GM23338 (cell line): ENCODE measurements around the gene CHCHD6. TPM values are rescaled to one million over a fixed set of nuclear protein-coding genes. Genes with fewer than 3 reads are reported as not detected.

Source experiments
- ATAC-seq: fragments of 200-7000 bp; cut with Tn5 transposase; 3 replicates; pipeline ENCODE4 v1.9.1; 2020
- DNase-seq: peaks from one replicate; pipeline ENCODE4 v3.0.0-alpha.2; 2015; ENCODE audit warnings: low spot score
- H2AFZ ChIP-seq: fragments of 200-600 bp; sonication (generic); 2 replicates; pipeline ENCODE4 v1.8.0; 2016; ENCODE audit warnings: antibody characterized with exemption, mild to moderate bottlenecking, moderate library complexity
- H3F3A ChIP-seq: fragments of 200-600 bp; sonication (generic); replicated peaks from 2 replicates; pipeline ENCODE4 v1.8.0; 2017; ENCODE audit warnings: antibody characterized with exemption, mixed run types, low read depth
- H3K27ac ChIP-seq: fragments of 200-600 bp; sonication (generic); 2 replicates; pipeline ENCODE4 v1.6.1; 2016; ENCODE audit warnings: low read depth
- H3K27me3 ChIP-seq: fragments of 200-600 bp; sonication (generic); 2 replicates; pipeline ENCODE4 v1.8.0; 2016; ENCODE audit warnings: mild to moderate bottlenecking, mixed run types, moderate library complexity; ENCODE audit not compliant: insufficient read depth
- H3K36me3 ChIP-seq: fragments of 200-600 bp; sonication (generic); 2 replicates; pipeline ENCODE4 v1.8.0; 2016; ENCODE audit warnings: mild to moderate bottlenecking; ENCODE audit not compliant: insufficient read depth
- H3K4me1 ChIP-seq: fragments of 200-600 bp; sonication (generic); 2 replicates; pipeline ENCODE4 v1.8.0; 2016; ENCODE audit warnings: mild to moderate bottlenecking, moderate library complexity; ENCODE audit not compliant: insufficient read depth
- H3K4me2 ChIP-seq: fragments of 200-600 bp; sonication (generic); 2 replicates; pipeline ENCODE4 v1.7.1; 2017; ENCODE audit warnings: mixed run types
- H3K4me3 ChIP-seq: fragments of 200-600 bp; sonication (generic); 2 replicates; pipeline ENCODE4 v1.6.1; 2016; ENCODE audit warnings: mixed run types
- H3K79me2 ChIP-seq: fragments of 200-600 bp; sonication (generic); replicated peaks from 2 replicates; pipeline ENCODE4 v1.8.0; 2017; ENCODE audit warnings: mild to moderate bottlenecking; ENCODE audit not compliant: insufficient read depth
- H3K9me2 ChIP-seq: fragments of 200-600 bp; sonication (generic); 2 replicates; pipeline ENCODE4 v1.8.0; 2017; ENCODE audit not compliant: insufficient read depth
- H4K20me1 ChIP-seq: fragments of 200-600 bp; sonication (generic); replicated peaks from 2 replicates; pipeline ENCODE4 v1.8.0; 2017; ENCODE audit warnings: mild to moderate bottlenecking; ENCODE audit not compliant: insufficient read depth
- H3K27ac Mint-ChIP-seq: 2 replicates; pipeline ENCODE4 v1.8.0; 2020; ENCODE audit warnings: inconsistent platforms, mild to moderate bottlenecking, moderate library complexity, mixed read lengths
- H3K27me3 Mint-ChIP-seq: 3 replicates; pipeline ENCODE4 v1.8.0; 2022; ENCODE audit warnings: low read depth, mild to moderate bottlenecking, moderate library complexity, mixed read lengths, inconsistent platforms; ENCODE audit not compliant: insufficient read depth, poor library complexity
- H3K36me3 Mint-ChIP-seq: 3 replicates; pipeline ENCODE4 v1.8.0; 2021; ENCODE audit warnings: low read depth, mild to moderate bottlenecking, inconsistent platforms, moderate library complexity, mixed read lengths
- H3K4me1 Mint-ChIP-seq: 3 replicates; pipeline ENCODE4 v1.8.0; 2020; ENCODE audit warnings: mild to moderate bottlenecking, inconsistent platforms, mixed read lengths
- H3K4me3 Mint-ChIP-seq: 3 replicates; pipeline ENCODE4 v1.8.0; 2021; ENCODE audit warnings: moderate library complexity, mild to moderate bottlenecking, inconsistent platforms, mixed read lengths
- H3K9me3 Mint-ChIP-seq: 3 replicates; pipeline ENCODE4 v1.8.0; 2020; ENCODE audit warnings: moderate library complexity, mild to moderate bottlenecking, inconsistent platforms, mixed read lengths
- CREB1 ChIP-seq: fragments of 250-450 bp; sonication (Bioruptor Pico); IDR thresholded peaks from 2 replicates; pipeline ENCODE4 v1.5.0; 2020; ENCODE audit warnings: low read depth, mild to moderate bottlenecking, moderate library complexity
- EZH2 ChIP-seq: fragments of 200-600 bp; sonication (generic); IDR thresholded peaks from one replicate; pipeline ENCODE4 v1.8.0; 2017; ENCODE audit warnings: antibody characterized with exemption, mild to moderate bottlenecking, low read depth; ENCODE audit not compliant: unreplicated experiment
- EZH2phosphoT487 ChIP-seq: fragments of 200-600 bp; sonication (generic); IDR thresholded peaks from one replicate; pipeline ENCODE4 v1.8.1; 2018; ENCODE audit warnings: antibody characterized with exemption; ENCODE audit not compliant: unreplicated experiment
- JUNB ChIP-seq: IDR thresholded peaks from one replicate; pipeline ENCODE4 v1.6.1; 2016; ENCODE audit warnings: antibody characterized with exemption; ENCODE audit not compliant: unreplicated experiment
- NANOG ChIP-seq: IDR thresholded peaks from 2 replicates; pipeline ENCODE4 v1.6.1; 2016; ENCODE audit warnings: antibody characterized with exemption, borderline replicate concordance
- POLR2AphosphoS5 ChIP-seq: IDR thresholded peaks from 2 replicates; pipeline ENCODE4 v1.6.1; 2016; ENCODE audit warnings: antibody characterized with exemption, low read depth
- STAT1 ChIP-seq: IDR thresholded peaks from one replicate; pipeline ENCODE4 v1.6.1; 2016; ENCODE audit warnings: antibody characterized with exemption; ENCODE audit not compliant: unreplicated experiment
- ZNF114 ChIP-seq: fragments of 250-450 bp; sonication (Bioruptor Pico); IDR thresholded peaks from 2 replicates; pipeline ENCODE4 v1.5.0; 2020; ENCODE audit warnings: mild to moderate bottlenecking, moderate library complexity
- ZNF331 ChIP-seq: fragments of 250-450 bp; sonication (Bioruptor Pico); IDR thresholded peaks from 2 replicates; pipeline ENCODE4 v1.5.0; 2020; ENCODE audit warnings: low read depth, mild to moderate bottlenecking, moderate library complexity
- polyA plus RNA-seq: library from polyadenylated mRNA; unstranded; fragments of >200 nt; fragmentation: Nextera tagmentation; extraction: Ambion mirVana; gene quantifications from 2 replicates; pipeline ENCODE4 v1.2.1, GENCODE V29; 2016
- total RNA-seq: library from RNA; depleted of rRNA; stranded (reverse); fragments of >200 nt; shearing (Covaris generic); gene quantifications from 2 replicates; pipeline ENCODE4 v1.2.3, GENCODE V29; 2014
- TF ChIP-seq, protein P1 (sequence below): IDR thresholded peaks from one replicate; pipeline ENCODE4 v1.6.1; 2018; ENCODE audit warnings: antibody characterized with exemption; ENCODE audit not compliant: unreplicated experiment
- TF ChIP-seq, protein P2 (sequence below), 2 experiments: fragments of 200-600 bp in 1 of 2; sonication (generic) in 1 of 2; conservative IDR thresholded peaks; 2 replicates each; pipeline versions ENCODE4 v1.5.1 to v1.6.1; 2016 to 2017; ENCODE audit warnings: antibody characterized with exemption in 2 of 2, low read depth in 2 of 2, mild to moderate bottlenecking in 2 of 2, moderate library complexity in 1 of 2
- TF ChIP-seq, protein P3 (sequence below): IDR thresholded peaks from 2 replicates; pipeline ENCODE4 v1.6.1; 2016; ENCODE audit warnings: antibody characterized with exemption

CHCHD6 gene
- total and polyA plus RNA-seq, 2 experiments from 2014 or later, result 28.8 to 43.0 TPM

DNA sequence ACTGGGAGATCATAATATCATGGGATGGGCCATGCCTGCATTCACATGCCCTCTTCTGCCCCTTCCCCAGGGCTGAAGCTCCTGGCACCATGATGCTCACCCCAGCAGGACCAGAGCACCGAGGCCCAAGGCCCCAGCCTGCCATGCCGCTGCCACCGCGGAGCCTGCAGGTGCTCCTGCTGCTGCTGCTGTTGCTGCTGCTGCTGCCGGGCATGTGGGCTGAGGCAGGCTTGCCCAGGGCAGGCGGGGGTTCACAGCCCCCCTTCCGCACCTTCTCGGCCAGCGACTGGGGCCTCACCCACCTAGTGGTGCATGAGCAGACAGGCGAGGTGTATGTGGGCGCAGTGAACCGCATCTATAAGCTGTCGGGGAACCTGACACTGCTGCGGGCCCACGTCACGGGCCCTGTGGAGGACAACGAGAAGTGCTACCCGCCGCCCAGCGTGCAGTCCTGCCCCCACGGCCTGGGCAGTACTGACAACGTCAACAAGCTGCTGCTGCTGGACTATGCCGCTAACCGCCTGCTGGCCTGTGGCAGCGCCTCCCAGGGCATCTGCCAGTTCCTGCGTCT, 284.5 kb downstream of the CHCHD6 start (continued):
- no peak for TF ChIP-seq JUNB
- no peak for TF ChIP-seq NANOG
- TF ChIP-seq, protein P1, sequence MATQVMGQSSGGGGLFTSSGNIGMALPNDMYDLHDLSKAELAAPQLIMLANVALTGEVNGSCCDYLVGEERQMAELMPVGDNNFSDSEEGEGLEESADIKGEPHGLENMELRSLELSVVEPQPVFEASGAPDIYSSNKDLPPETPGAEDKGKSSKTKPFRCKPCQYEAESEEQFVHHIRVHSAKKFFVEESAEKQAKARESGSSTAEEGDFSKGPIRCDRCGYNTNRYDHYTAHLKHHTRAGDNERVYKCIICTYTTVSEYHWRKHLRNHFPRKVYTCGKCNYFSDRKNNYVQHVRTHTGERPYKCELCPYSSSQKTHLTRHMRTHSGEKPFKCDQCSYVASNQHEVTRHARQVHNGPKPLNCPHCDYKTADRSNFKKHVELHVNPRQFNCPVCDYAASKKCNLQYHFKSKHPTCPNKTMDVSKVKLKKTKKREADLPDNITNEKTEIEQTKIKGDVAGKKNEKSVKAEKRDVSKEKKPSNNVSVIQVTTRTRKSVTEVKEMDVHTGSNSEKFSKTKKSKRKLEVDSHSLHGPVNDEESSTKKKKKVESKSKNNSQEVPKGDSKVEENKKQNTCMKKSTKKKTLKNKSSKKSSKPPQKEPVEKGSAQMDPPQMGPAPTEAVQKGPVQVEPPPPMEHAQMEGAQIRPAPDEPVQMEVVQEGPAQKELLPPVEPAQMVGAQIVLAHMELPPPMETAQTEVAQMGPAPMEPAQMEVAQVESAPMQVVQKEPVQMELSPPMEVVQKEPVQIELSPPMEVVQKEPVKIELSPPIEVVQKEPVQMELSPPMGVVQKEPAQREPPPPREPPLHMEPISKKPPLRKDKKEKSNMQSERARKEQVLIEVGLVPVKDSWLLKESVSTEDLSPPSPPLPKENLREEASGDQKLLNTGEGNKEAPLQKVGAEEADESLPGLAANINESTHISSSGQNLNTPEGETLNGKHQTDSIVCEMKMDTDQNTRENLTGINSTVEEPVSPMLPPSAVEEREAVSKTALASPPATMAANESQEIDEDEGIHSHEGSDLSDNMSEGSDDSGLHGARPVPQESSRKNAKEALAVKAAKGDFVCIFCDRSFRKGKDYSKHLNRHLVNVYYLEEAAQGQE, result no peak
- TF ChIP-seq, protein P2, sequence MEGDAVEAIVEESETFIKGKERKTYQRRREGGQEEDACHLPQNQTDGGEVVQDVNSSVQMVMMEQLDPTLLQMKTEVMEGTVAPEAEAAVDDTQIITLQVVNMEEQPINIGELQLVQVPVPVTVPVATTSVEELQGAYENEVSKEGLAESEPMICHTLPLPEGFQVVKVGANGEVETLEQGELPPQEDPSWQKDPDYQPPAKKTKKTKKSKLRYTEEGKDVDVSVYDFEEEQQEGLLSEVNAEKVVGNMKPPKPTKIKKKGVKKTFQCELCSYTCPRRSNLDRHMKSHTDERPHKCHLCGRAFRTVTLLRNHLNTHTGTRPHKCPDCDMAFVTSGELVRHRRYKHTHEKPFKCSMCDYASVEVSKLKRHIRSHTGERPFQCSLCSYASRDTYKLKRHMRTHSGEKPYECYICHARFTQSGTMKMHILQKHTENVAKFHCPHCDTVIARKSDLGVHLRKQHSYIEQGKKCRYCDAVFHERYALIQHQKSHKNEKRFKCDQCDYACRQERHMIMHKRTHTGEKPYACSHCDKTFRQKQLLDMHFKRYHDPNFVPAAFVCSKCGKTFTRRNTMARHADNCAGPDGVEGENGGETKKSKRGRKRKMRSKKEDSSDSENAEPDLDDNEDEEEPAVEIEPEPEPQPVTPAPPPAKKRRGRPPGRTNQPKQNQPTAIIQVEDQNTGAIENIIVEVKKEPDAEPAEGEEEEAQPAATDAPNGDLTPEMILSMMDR (conservative IDR thresholded peaks at IDR 0.05; ENCODE audit: low read depth in 2 of 2), result no peak
- no peak for TF ChIP-seq ZNF331 (CRISPR knock-in tag)
- no peak for TF ChIP-seq STAT1
- no peak for TF ChIP-seq CREB1 (CRISPR knock-in tag)
- no peak for TF ChIP-seq EZH2phosphoT487
- TF ChIP-seq POLR2AphosphoS5, result no peak
- TF ChIP-seq, protein P3, sequence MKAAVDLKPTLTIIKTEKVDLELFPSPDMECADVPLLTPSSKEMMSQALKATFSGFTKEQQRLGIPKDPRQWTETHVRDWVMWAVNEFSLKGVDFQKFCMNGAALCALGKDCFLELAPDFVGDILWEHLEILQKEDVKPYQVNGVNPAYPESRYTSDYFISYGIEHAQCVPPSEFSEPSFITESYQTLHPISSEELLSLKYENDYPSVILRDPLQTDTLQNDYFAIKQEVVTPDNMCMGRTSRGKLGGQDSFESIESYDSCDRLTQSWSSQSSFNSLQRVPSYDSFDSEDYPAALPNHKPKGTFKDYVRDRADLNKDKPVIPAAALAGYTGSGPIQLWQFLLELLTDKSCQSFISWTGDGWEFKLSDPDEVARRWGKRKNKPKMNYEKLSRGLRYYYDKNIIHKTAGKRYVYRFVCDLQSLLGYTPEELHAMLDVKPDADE, result no peak
- no peak for TF ChIP-seq ZNF114 (CRISPR knock-in tag)
- TF ChIP-seq EZH2, result no peak

DNA sequence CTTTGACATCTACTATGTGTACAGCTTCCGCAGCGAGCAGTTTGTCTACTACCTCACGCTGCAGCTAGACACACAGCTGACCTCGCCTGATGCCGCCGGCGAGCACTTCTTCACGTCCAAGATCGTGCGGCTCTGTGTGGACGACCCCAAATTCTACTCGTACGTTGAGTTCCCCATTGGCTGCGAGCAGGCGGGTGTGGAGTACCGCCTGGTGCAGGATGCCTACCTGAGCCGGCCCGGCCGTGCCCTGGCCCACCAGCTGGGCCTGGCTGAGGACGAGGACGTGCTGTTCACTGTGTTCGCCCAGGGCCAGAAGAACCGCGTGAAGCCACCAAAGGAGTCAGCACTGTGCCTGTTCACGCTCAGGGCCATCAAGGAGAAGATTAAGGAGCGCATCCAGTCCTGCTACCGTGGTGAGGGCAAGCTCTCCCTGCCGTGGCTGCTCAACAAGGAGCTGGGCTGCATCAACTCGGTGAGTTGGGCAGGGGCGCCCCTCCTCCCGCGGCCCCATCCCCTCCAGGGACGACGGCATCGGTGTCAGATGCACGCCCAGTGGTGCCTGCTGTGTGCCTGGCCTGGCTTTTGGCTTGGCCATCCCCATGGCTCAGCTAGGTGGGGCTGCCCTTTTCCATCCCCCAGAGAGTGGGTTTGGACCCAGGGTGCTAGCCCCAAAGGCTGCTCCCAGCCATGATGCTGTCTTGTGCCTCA, 285.4 kb downstream of the CHCHD6 start:
- no peaks in the 10 kb centered on the region for H3K36me3 ChIP-seq
- peaks cover 2% of the 10 kb centered on the region for H3K4me1 Mint-ChIP-seq
- no peak overlapping the region for H3K4me2 ChIP-seq
- no peaks in the 10 kb centered on the region for H3K4me1 ChIP-seq
- no peak overlapping the region for H3K4me3 ChIP-seq
- no peaks in the 10 kb centered on the region for H3K9me2 ChIP-seq
- H3K4me3 Mint-ChIP-seq, result no peak overlapping the region
- peaks cover 47% of the 10 kb centered on the region for H3K79me2 ChIP-seq
- no peak overlapping the region for H3K27ac Mint-ChIP-seq
- H2AFZ ChIP-seq, result no peak overlapping the region
- H3K27me3 ChIP-seq, result no peaks in the 10 kb centered on the region
- peaks cover 9% of the 10 kb centered on the region for H3K36me3 Mint-ChIP-seq
- peaks cover 7% of the 10 kb centered on the region for H3K27me3 Mint-ChIP-seq
- no peaks in the 10 kb centered on the region for H3K9me3 Mint-ChIP-seq
- no peaks in the 10 kb centered on the region for H3F3A ChIP-seq
- peaks cover 3% of the 10 kb centered on the region for H4K20me1 ChIP-seq
- no peak overlapping the region for H3K27ac ChIP-seq
- ATAC-seq (no peak), DNase-seq (no peak)
- TF ChIP-seq EZH2 (no peak), POLR2AphosphoS5 (no peak), ZNF331 (CRISPR knock-in tag) (no peak), ZNF114 (CRISPR knock-in tag) (no peak), NANOG (no peak), CREB1 (CRISPR knock-in tag) (no peak), STAT1 (no peak), JUNB (no peak)
- TF ChIP-seq, protein P3, result no peak
- TF ChIP-seq, protein P1, result no peak
